ENCODE measurements around the gene RNF10. TPM values are rescaled to one million over a fixed set of nuclear protein-coding genes. Genes with fewer than 3 reads are reported as not detected.
"Not testable (repeated sequence)": the region's sequence is repeated elsewhere in the genome, so short reads cannot be mapped to it uniquely, and the experiment has no call there.

Gene RNF10
- polyA plus RNA-seq, 1 donor (not counting 4 experiments of a cell fraction or from before 2014, with no cell fraction given): 60.3 TPM

DNA sequence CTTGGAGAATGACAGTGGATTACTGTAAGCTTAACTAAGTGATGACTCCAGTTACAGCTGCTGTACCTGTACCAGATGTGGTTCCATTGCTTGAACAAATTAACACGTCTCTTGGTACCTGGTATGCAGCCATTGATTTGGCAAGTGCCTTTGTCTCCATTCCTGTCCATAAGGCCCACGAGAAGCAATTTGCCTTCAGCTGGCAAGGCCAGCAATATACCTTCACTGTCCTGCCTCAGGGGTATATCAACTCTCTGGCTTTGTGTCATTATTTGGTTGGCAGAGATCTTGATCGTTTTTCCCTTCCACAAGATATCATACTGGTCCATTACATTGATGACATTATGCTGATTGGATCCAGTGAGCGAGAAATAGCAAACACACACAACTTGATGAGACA is 76.4 kb downstream of the RNF10 start:
- Histone ChIP-seq H3K4me1 (ENCODE audit: control insufficient read depth, extremely low read depth, insufficient read depth, low read length) (no peaks in the 10 kb centered on the region), H3K27me3 (ENCODE audit: control insufficient read depth, extremely low read depth, insufficient read depth, low read length) (no peaks in the 10 kb centered on the region), H2AFZ (ENCODE audit: control insufficient read depth, low read length) (no peak overlapping the region), H3K36me3 (ENCODE audit: control insufficient read depth in 2 of 2, extremely low read depth in 1 of 2, insufficient read depth in 2 of 2, low read length in 2 of 2) (no peaks in the 10 kb centered on the region), H3K27ac (ENCODE audit: control insufficient read depth, insufficient read depth, low read length) (no peak overlapping the region), H3K4me3 (ENCODE audit: control insufficient read depth in 2 of 3, extremely low read depth in 1 of 3, insufficient read depth in 2 of 3, low read depth in 1 of 3, low read length in 3 of 3) (no peak overlapping the region), H3K9me3 (ENCODE audit: control insufficient read depth, low read depth, low read length) (no peaks in the 10 kb centered on the region), H3K4me2 (ENCODE audit: control insufficient read depth, extremely low read depth, insufficient read depth, low read depth, low read length) (no peak overlapping the region), H3K79me2 (ENCODE audit: control insufficient read depth, insufficient read depth, low read length) (no peaks in the 10 kb centered on the region), H3K9ac (ENCODE audit: control insufficient read depth, extremely low read depth, insufficient read depth, low read length) (no peak overlapping the region), H3K9me1 (ENCODE audit: control insufficient read depth, extremely low read depth, insufficient read depth, low read length) (no peaks in the 10 kb centered on the region), H4K20me1 (ENCODE audit: control insufficient read depth, extremely low read depth, insufficient read depth, low read length) (no peaks in the 10 kb centered on the region)
- dilution Hi-C loops (cut with MboI; ENCODE audit: extremely low pct_ligation_motif_present, low sequenced_read_pairs): no loop called here
- no peak for FAIRE-seq
- TF ChIP-seq, protein P1, sequence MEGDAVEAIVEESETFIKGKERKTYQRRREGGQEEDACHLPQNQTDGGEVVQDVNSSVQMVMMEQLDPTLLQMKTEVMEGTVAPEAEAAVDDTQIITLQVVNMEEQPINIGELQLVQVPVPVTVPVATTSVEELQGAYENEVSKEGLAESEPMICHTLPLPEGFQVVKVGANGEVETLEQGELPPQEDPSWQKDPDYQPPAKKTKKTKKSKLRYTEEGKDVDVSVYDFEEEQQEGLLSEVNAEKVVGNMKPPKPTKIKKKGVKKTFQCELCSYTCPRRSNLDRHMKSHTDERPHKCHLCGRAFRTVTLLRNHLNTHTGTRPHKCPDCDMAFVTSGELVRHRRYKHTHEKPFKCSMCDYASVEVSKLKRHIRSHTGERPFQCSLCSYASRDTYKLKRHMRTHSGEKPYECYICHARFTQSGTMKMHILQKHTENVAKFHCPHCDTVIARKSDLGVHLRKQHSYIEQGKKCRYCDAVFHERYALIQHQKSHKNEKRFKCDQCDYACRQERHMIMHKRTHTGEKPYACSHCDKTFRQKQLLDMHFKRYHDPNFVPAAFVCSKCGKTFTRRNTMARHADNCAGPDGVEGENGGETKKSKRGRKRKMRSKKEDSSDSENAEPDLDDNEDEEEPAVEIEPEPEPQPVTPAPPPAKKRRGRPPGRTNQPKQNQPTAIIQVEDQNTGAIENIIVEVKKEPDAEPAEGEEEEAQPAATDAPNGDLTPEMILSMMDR (optimal IDR thresholded peaks at IDR 0.05 in 1 of 3, IDR thresholded peaks at IDR 0.05 in 1 of 3, conservative IDR thresholded peaks at IDR 0.05 in 1 of 3; ENCODE audit: extremely low read depth in 1 of 3, insufficient read depth in 2 of 3, low read length in 3 of 3): no peak
- no peak for TF ChIP-seq EZH2 (IDR thresholded peaks at IDR 0.05; ENCODE audit: low read length)
- no peak for DNase-seq (ENCODE audit: low read depth, low spot score)

DNA sequence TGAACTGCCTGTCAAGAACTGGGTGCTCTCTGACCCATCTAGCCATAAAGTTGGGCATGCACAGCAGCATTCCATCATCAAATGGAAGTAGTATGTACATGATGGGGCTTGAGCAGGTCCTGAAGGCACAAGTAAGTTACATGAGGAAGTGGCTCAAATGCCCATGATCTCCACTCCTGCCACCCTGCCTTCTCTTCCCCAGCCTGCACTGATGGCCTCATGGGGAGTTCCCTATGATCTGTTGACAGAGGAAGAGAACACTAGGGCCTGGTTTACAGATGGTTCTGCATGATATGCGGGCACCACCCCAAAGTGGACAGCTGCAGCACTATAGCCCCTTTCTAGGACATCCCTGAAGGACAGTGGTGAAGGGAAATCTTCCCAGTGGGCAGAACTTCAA is 77.4 kb downstream of the RNF10 start:
- H3K4me1 ChIP-seq (ENCODE audit: control insufficient read depth, extremely low read depth, insufficient read depth, low read length); H3K9me3 ChIP-seq (ENCODE audit: control insufficient read depth, low read depth, low read length); H3K4me2 ChIP-seq (ENCODE audit: control insufficient read depth, extremely low read depth, insufficient read depth, low read depth, low read length); H3K9ac ChIP-seq (ENCODE audit: control insufficient read depth, extremely low read depth, insufficient read depth, low read length); H3K27me3 ChIP-seq (ENCODE audit: control insufficient read depth, extremely low read depth, insufficient read depth, low read length); H3K9me1 ChIP-seq (ENCODE audit: control insufficient read depth, extremely low read depth, insufficient read depth, low read length); H3K27ac ChIP-seq (ENCODE audit: control insufficient read depth, insufficient read depth, low read length); H3K36me3 ChIP-seq (ENCODE audit: control insufficient read depth in 2 of 2, extremely low read depth in 1 of 2, insufficient read depth in 2 of 2, low read length in 2 of 2); H4K20me1 ChIP-seq (ENCODE audit: control insufficient read depth, extremely low read depth, insufficient read depth, low read length); dilution Hi-C loops (cut with MboI; ENCODE audit: extremely low pct_ligation_motif_present, low sequenced_read_pairs); H3K79me2 ChIP-seq (ENCODE audit: control insufficient read depth, insufficient read depth, low read length); DNase-seq (ENCODE audit: low read depth, low spot score); FAIRE-seq; H3K4me3 ChIP-seq (ENCODE audit: control insufficient read depth in 2 of 3, extremely low read depth in 1 of 3, insufficient read depth in 2 of 3, low read depth in 1 of 3, low read length in 3 of 3); H2AFZ ChIP-seq (ENCODE audit: control insufficient read depth, low read length): not testable (repeated sequence)

DNA sequence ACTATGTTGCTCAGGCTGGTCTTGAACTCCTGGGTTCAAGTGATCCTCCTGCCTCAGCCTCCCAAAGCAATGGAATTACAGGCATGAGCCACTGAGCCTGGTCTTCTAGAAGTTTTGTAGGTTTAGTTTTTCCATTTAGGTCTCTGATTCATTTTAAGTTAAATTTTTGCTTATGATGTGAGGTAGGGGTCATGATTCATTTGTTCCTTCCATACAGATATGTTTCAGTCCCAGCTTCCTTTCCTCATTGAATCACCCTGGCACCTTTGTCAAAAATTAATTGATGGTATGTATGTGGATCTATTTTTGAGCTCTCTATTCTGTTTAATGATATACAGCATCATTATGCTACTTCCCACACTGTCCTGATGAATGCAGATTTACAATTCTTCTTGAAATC is 80.7 kb downstream of the RNF10 start:
- no peaks in the 10 kb centered on the region for H3K36me3 ChIP-seq (ENCODE audit: control insufficient read depth in 2 of 2, extremely low read depth in 1 of 2, insufficient read depth in 2 of 2, low read length in 2 of 2)
- no peak overlapping the region for H3K27ac ChIP-seq (ENCODE audit: control insufficient read depth, insufficient read depth, low read length)
- H4K20me1 ChIP-seq (ENCODE audit: control insufficient read depth, extremely low read depth, insufficient read depth, low read length): no peaks in the 10 kb centered on the region
- dilution Hi-C loops (cut with MboI; ENCODE audit: extremely low pct_ligation_motif_present, low sequenced_read_pairs): no loop called here
- no peak overlapping the region for H3K4me3 ChIP-seq (ENCODE audit: control insufficient read depth in 2 of 3, extremely low read depth in 1 of 3, insufficient read depth in 2 of 3, low read depth in 1 of 3, low read length in 3 of 3)
- H3K27me3 ChIP-seq (ENCODE audit: control insufficient read depth, extremely low read depth, insufficient read depth, low read length): peaks cover 3% of the 10 kb centered on the region
- H3K4me1 ChIP-seq (ENCODE audit: control insufficient read depth, extremely low read depth, insufficient read depth, low read length): no peaks in the 10 kb centered on the region
- FAIRE-seq: no peak
- no peak for DNase-seq (ENCODE audit: low read depth, low spot score)
- no peak for TF ChIP-seq EZH2 (IDR thresholded peaks at IDR 0.05; ENCODE audit: low read length)
- TF ChIP-seq, protein P1 (optimal IDR thresholded peaks at IDR 0.05 in 1 of 3, IDR thresholded peaks at IDR 0.05 in 1 of 3, conservative IDR thresholded peaks at IDR 0.05 in 1 of 3; ENCODE audit: extremely low read depth in 1 of 3, insufficient read depth in 2 of 3, low read length in 3 of 3): no peak
- H3K9ac ChIP-seq (ENCODE audit: control insufficient read depth, extremely low read depth, insufficient read depth, low read length): no peak overlapping the region
- H3K79me2 ChIP-seq (ENCODE audit: control insufficient read depth, insufficient read depth, low read length): no peaks in the 10 kb centered on the region
- H3K9me3 ChIP-seq (ENCODE audit: control insufficient read depth, low read depth, low read length): no peaks in the 10 kb centered on the region
- H2AFZ ChIP-seq (ENCODE audit: control insufficient read depth, low read length): no peak overlapping the region
- no peak overlapping the region for H3K4me2 ChIP-seq (ENCODE audit: control insufficient read depth, extremely low read depth, insufficient read depth, low read depth, low read length)
- H3K9me1 ChIP-seq (ENCODE audit: control insufficient read depth, extremely low read depth, insufficient read depth, low read length): no peaks in the 10 kb centered on the region

DNA sequence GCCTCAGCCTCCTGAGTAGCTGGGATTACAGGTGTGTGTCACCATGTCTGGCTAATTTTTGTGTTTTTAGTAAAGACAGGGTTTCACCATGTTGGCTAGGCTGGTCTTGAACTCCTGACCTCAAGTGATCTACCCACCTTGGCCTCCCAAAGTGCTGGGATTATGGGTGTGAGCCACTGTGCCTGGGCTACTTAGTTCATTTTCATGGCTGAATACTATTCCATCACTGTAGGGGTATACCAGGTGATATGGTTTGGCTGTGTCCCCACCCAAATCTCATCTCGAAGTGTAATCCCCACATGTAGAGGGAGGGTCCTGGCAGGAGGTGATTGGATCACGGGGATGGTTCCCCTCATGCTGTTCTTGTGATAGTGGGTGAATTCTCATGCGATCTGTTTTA is 83.0 kb downstream of the RNF10 start:
- H2AFZ ChIP-seq (ENCODE audit: control insufficient read depth, low read length); H3K9me1 ChIP-seq (ENCODE audit: control insufficient read depth, extremely low read depth, insufficient read depth, low read length); dilution Hi-C loops (cut with MboI; ENCODE audit: extremely low pct_ligation_motif_present, low sequenced_read_pairs); H3K27ac ChIP-seq (ENCODE audit: control insufficient read depth, insufficient read depth, low read length); H3K79me2 ChIP-seq (ENCODE audit: control insufficient read depth, insufficient read depth, low read length); H3K9ac ChIP-seq (ENCODE audit: control insufficient read depth, extremely low read depth, insufficient read depth, low read length); FAIRE-seq; H4K20me1 ChIP-seq (ENCODE audit: control insufficient read depth, extremely low read depth, insufficient read depth, low read length); H3K36me3 ChIP-seq (ENCODE audit: control insufficient read depth in 2 of 2, extremely low read depth in 1 of 2, insufficient read depth in 2 of 2, low read length in 2 of 2); H3K4me2 ChIP-seq (ENCODE audit: control insufficient read depth, extremely low read depth, insufficient read depth, low read depth, low read length); H3K27me3 ChIP-seq (ENCODE audit: control insufficient read depth, extremely low read depth, insufficient read depth, low read length); DNase-seq (ENCODE audit: low read depth, low spot score); H3K4me3 ChIP-seq (ENCODE audit: control insufficient read depth in 2 of 3, extremely low read depth in 1 of 3, insufficient read depth in 2 of 3, low read depth in 1 of 3, low read length in 3 of 3); H3K9me3 ChIP-seq (ENCODE audit: control insufficient read depth, low read depth, low read length): not testable (repeated sequence)
- H3K4me1 ChIP-seq (ENCODE audit: control insufficient read depth, extremely low read depth, insufficient read depth, low read length): peaks cover 12% of the 10 kb centered on the region
